NCI-H1105 treated with DMSO at 0.1 percent for 48 hours (cell line): ENCODE results near the gene EYA3.

Experiments
- DNase-seq: peaks from one replicate; lab custom pipeline; 2025; lab: John Stamatoyannopoulos, UW

The EYA3 gene

GRCh38 chr1:27968692-27969091, 119.7 kb downstream of the EYA3 start:
- no peak for DNase-seq

GRCh38 chr1:27967884-27968466, 120.4 kb downstream of the EYA3 start:
- DNase-seq: no peak

- DNase-seq: no peak
These were observed 121.1 kb downstream of the EYA3 start for GRCh38 chr1:27967106-27967883.

GRCh38 chr1:27966402-27967105, 121.9 kb downstream of the EYA3 start:
- no peak for DNase-seq

GRCh38 chr1:27963393-27963792, 125.0 kb downstream of the EYA3 start:
- DNase-seq: no peak

- DNase-seq: no peak
These were observed 126.7 kb downstream of the EYA3 start for GRCh38 chr1:27961646-27962221.

GRCh38 chr1:27960762-27961645, 127.4 kb downstream of the EYA3 start:
- no peak for DNase-seq

- peak; percentile 54 for DNase-seq
These were observed 128.4 kb downstream of the EYA3 start, which contains the start of gene XKR8 for GRCh38 chr1:27959792-27960603. Gene XKR8 (plus strand): TSS chr1:27959973. CDS start chr1:27960070, 97 bp downstream.

- DNase-seq: no peak
These were observed 129.9 kb downstream of the EYA3 start for GRCh38 chr1:27958513-27958912.

- no peak for DNase-seq
These were observed 130.8 kb downstream of the EYA3 start for GRCh38 chr1:27957655-27958054.

GRCh38 chr1:27956761-27957160, 131.6 kb downstream of the EYA3 start:
- DNase-seq: no peak

GRCh38 chr1:27955076-27955475, 133.3 kb downstream of the EYA3 start:
- DNase-seq: no peak

- no peak for DNase-seq
These were observed 134.2 kb downstream of the EYA3 start for GRCh38 chr1:27954186-27954585.

- DNase-seq: no peak
These were observed 136.3 kb downstream of the EYA3 start for GRCh38 chr1:27952147-27952546.

- DNase-seq: no peak
These were observed 137.0 kb downstream of the EYA3 start for GRCh38 chr1:27951396-27951795.

- DNase-seq: no peak
These were observed 139.4 kb downstream of the EYA3 start for GRCh38 chr1:27949027-27949426.

- DNase-seq: no peak
These were observed 143.4 kb downstream of the EYA3 start for GRCh38 chr1:27945020-27945419.

- no peak for DNase-seq
These were observed 146.5 kb downstream of the EYA3 start for GRCh38 chr1:27941671-27942540.

- no peak for DNase-seq
These were observed 147.4 kb downstream of the EYA3 start for GRCh38 chr1:27940870-27941560.
